K562 (cell line): ENCODE measurements around the gene SNAI1. TPM values are rescaled to one million over a fixed set of nuclear protein-coding genes. Genes with fewer than 3 reads are reported as not detected.
A peak's percentile ranks its signal among the peaks of the same experiment; 100 is the strongest.

Source experiments
- ARID4B ChIP-seq: sonication (generic); formaldehyde crosslinking; IDR thresholded peaks from 2 replicates; pipeline ENCODE4 v1.8.0; 2022; ENCODE audit warnings: mild to moderate bottlenecking, missing genetic modification reagents
- C11orf30 ChIP-seq: fragments of 450-650 bp; IDR thresholded peaks from 2 replicates; pipeline ENCODE4 v1.6.1; 2016; ENCODE audit warnings: low read depth, mild to moderate bottlenecking
- CHD1 ChIP-seq: fragments of 200-600 bp; sonication (generic); IDR thresholded peaks from one replicate; pipeline ENCODE4 v1.6.1; 2012; ENCODE audit warnings: mild to moderate bottlenecking, moderate library complexity, low read length, inconsistent platforms
- CREM ChIP-seq: IDR thresholded peaks from 2 replicates; pipeline ENCODE4 v1.6.1; 2014; ENCODE audit warnings: antibody characterized with exemption, low read depth
- IRF9 ChIP-seq: fragments of 450-650 bp; IDR thresholded peaks from 2 replicates; pipeline ENCODE4 v1.6.1; 2016; ENCODE audit warnings: missing biosample characterization, missing genetic modification characterization
- MAZ ChIP-seq, 2 experiments: fragments of 450-650 bp in 1 of 2; sonication (generic) in 1 of 2; formaldehyde crosslinking; IDR thresholded peaks in 1 of 2; conservative IDR thresholded peaks in 1 of 2; 2 replicates each; pipeline versions ENCODE4 v1.4.0 to v1.5.0; 2020; ENCODE audit warnings: mild to moderate bottlenecking in 1 of 2, missing genetic modification reagents in 1 of 2
- MTA2 ChIP-seq: fragments of 450-650 bp; IDR thresholded peaks from 2 replicates; pipeline ENCODE4 v1.6.1; 2016; ENCODE audit warnings: low read depth
- NFIC ChIP-seq: fragments of 450-650 bp; IDR thresholded peaks from 2 replicates; pipeline ENCODE4 v1.6.1; 2017; ENCODE audit warnings: mild to moderate bottlenecking, inconsistent platforms
- NR4A1 ChIP-seq, 2 experiments: fragments of 250-450 bp in 1 of 2; fragments of 450-650 bp in 1 of 2; sonication (Bioruptor Pico) in 1 of 2; IDR thresholded peaks; 2 replicates each; pipeline versions ENCODE4 v1.4.0 to v1.6.1; 2016 to 2020; ENCODE audit warnings: mild to moderate bottlenecking in 2 of 2, missing compliant biosample characterization in 1 of 2, missing genetic modification characterization in 1 of 2, moderate library complexity in 1 of 2
- RBBP5 ChIP-seq: fragments of 200-600 bp; sonication (generic); IDR thresholded peaks from 2 replicates; pipeline ENCODE4 v1.6.1; 2012; ENCODE audit warnings: borderline replicate concordance, mild to moderate bottlenecking, low read length, control low read depth, inconsistent platforms; ENCODE audit not compliant: insufficient read depth, poor library complexity, severe bottlenecking
- TFAP4 ChIP-seq: sonication (generic); formaldehyde crosslinking; IDR thresholded peaks from 2 replicates; pipeline ENCODE4 v1.8.0; 2022; ENCODE audit warnings: missing genetic modification reagents, mild to moderate bottlenecking, moderate library complexity, borderline replicate concordance
- USF1 ChIP-seq: sonication (generic); formaldehyde crosslinking; IDR thresholded peaks from 2 replicates; pipeline ENCODE4 v1.9.0; 2022; ENCODE audit warnings: mild to moderate bottlenecking, missing genetic modification reagents
- ZMIZ1 ChIP-seq, 2 experiments: fragments of 150-350 bp in 1 of 2; IDR thresholded peaks; 2 replicates each; pipeline ENCODE4 v1.6.1; 2012 to 2016; ENCODE audit warnings: low read depth in 2 of 2, low read length in 2 of 2, mild to moderate bottlenecking in 1 of 2, moderate library complexity in 1 of 2
- ZNF584 ChIP-seq: fragments of 200-800 bp; sonication (Bioruptor generic); IDR thresholded peaks from 2 replicates; pipeline ENCODE4 v1.6.1; 2016; ENCODE audit warnings: low read depth, mild to moderate bottlenecking, missing genetic modification characterization, missing compliant biosample characterization
- polyA plus RNA-seq, 8 experiments: library from polyadenylated mRNA; depleted of rRNA in 4 of 8; stranded (reverse) in 5 of 8; unstranded in 3 of 8; fragments of >200 nt; fragmentation: Nextera tagmentation in 2 of 8; fragmentation: Illumina TruSeq in 1 of 8; extraction: Ambion mirVana in 2 of 8; extraction: Trizol in 1 of 8; gene quantifications; 2 replicates each; pipeline versions ENCODE4 v1.2.1 to v1.2.3, GENCODE V29; 2011 to 2014; ENCODE audit warnings: inconsistent platforms in 1 of 8, missing spikeins in 1 of 8
- total RNA-seq, 7 experiments: library from RNA; depleted of rRNA in 6 of 7; stranded (reverse); fragments of >200 nt in 6 of 7; fragmentation: Illumina TruSeq in 2 of 7; extraction: Trizol in 2 of 7; gene quantifications; 2 replicates each; pipeline versions ENCODE4 v1.2.1 to v1.2.3, GENCODE V29; 2011 to 2021; ENCODE audit warnings: low replicate concordance in 1 of 7

The SNAI1 gene
- total and polyA plus RNA-seq, 9 of the 15 experiments (the other 6 are each of a cell fraction or from before 2014, with no cell fraction given), result 0.32 to 11.6 (median 2.0) TPM

- TF ChIP-seq TFAP4 (CRISPR knock-in tag) (peak; percentile 84), ZMIZ1 (IDR thresholded peaks at IDR 0.05; ENCODE audit: low read depth in 2 of 2, low read length in 2 of 2) (no peak), NFIC (0 out of 2 replicates have a peak, but pooled peaks have one; percentile 10), NR4A1 (CRISPR knock-in tag; IDR thresholded peaks at IDR 0.05) (no peak), NR4A1 (tag; IDR thresholded peaks at IDR 0.05) (0 out of 2 replicates have a peak, but pooled peaks have one; percentile 16), MTA2 (no peak), USF1 (peak; percentile 81), ZNF584 (CRISPR knock-in tag) (no peak), CREM (peak; percentile 83), IRF9 (no peak), C11orf30 (peak; percentile 70), CHD1 (peak; percentile 69), RBBP5 (peak; percentile 82), MAZ (CRISPR knock-in tag; conservative IDR thresholded peaks at IDR 0.05 in 1 of 2, IDR thresholded peaks at IDR 0.05 in 1 of 2) (peak; percentile 77 to 82), ARID4B (CRISPR knock-in tag) (0 out of 2 replicates have a peak, but pooled peaks have one; percentile 67)
These were observed 46.4 kb upstream of the SNAI1 start, which contains the start of gene RNF114 (continued) for GRCh38 chr20:49936153-49937026.
